D721Med (cell line): ENCODE results near the gene HCFC1R1.

Experiments
- DNase-seq: peaks from one replicate; pipeline ENCODE4 v3.0.0; 2011; ENCODE audit warnings: low spot score; ENCODE audit not compliant: insufficient read length
- FAIRE-seq: peaks from 2 replicates; lab custom pipeline; 2011; peaks lifted over from hg19 to GRCh38; lab: Jason Lieb, UNC
- TF ChIP-seq, protein P1 (sequence below): IDR thresholded peaks from 2 replicates; pipeline ENCODE4 v1.5.1; 2012; ENCODE audit warnings: mild to moderate bottlenecking, control low read depth; ENCODE audit not compliant: insufficient read depth; ENCODE audit errors: missing control alignments

HCFC1R1 gene

DNA sequence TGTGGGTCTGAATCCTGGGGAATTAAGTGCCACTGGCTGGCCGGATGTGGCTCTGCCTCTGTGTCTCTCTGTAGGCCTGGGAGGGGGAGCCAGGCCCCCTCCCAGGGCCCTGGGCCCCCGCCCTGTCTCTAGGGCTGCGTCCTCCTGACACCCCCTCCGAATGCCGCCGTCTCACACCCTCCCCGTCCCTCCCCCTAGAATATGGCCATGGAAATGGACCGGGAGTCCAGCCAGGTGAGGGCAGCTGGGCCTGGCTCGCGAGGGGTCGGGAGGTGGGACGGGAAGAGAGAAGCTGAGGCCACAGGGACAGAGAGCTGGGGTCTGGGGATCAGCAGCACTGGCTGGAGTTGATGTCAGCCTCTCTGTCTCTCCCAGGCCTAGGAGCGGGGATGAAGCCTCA lies 27.4 kb downstream of the HCFC1R1 start:
- DNase-seq: no peak
- FAIRE-seq: no peak
- TF ChIP-seq, protein P1, sequence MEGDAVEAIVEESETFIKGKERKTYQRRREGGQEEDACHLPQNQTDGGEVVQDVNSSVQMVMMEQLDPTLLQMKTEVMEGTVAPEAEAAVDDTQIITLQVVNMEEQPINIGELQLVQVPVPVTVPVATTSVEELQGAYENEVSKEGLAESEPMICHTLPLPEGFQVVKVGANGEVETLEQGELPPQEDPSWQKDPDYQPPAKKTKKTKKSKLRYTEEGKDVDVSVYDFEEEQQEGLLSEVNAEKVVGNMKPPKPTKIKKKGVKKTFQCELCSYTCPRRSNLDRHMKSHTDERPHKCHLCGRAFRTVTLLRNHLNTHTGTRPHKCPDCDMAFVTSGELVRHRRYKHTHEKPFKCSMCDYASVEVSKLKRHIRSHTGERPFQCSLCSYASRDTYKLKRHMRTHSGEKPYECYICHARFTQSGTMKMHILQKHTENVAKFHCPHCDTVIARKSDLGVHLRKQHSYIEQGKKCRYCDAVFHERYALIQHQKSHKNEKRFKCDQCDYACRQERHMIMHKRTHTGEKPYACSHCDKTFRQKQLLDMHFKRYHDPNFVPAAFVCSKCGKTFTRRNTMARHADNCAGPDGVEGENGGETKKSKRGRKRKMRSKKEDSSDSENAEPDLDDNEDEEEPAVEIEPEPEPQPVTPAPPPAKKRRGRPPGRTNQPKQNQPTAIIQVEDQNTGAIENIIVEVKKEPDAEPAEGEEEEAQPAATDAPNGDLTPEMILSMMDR: no peak

DNA sequence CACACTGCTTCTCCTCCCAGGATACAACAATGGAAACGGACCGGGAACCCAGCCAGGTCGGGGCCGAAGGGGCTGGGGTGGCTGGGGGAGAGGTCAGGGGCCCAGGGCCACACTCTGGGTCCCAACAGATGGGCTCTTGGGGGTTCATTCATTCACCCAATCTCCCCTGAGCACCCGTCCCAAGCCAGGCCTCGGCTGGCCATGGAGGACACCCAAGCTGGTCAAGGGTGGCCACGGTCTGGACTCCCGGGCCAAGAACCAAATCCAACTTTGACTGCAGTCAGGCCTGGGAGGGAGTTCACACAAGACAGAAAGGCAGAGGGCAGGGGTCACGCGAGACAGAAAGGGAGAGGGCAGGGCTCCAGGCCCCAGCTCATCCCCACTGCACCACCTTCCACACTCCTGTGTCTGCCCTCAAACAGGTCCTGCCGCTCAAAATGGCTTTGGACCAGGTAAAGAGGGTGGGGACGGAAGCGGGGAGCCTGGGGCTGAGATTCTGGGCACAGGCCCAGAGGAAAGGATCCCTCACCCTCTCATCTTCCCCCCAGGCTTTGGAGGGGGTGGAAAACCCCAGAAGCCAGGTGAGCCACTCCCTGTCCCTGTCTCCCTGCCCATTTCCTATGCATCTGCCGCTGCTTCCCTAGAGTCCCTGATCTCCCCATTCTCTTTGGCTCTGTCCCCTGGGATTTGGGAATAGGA lies 31.2 kb downstream of the HCFC1R1 start:
- TF ChIP-seq, protein P1: no peak
- no peak for FAIRE-seq
- no peak for DNase-seq

DNA sequence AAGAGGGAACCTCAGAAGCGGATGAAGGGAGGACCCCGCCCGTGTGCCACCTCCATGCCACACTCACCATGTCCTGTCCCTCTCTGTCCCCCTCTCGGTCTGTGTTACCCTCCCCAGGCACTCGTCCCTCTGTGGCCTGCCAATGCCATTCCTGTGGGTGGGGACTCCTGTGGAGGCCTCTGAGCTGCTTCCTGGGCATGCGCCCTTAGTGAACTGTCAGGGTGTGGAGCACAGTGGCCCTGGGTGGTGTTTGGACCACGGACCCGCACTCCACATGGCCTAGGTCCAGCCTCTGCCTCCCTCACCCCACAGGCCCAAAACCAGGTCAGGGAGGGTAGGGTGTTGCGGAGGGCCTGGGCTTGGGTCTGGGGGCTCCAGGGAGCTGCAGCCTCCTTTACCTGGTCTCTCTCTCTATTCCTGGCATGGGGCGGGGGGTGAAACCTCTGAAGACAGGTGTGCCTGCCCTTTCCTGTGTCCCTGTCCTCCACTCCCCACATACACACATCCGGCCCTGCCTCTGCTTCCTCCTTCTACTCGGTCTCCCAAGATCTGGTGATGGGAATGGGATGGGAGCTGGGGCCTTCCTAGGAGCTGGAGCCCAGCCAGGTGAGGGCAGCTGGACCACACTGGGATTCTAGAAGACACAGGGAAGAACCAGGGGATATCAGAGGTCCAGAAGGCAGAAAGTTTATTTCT lies 32.0 kb downstream of the HCFC1R1 start:
- FAIRE-seq: no peak
- DNase-seq: no peak
- TF ChIP-seq, protein P1: no peak

DNA sequence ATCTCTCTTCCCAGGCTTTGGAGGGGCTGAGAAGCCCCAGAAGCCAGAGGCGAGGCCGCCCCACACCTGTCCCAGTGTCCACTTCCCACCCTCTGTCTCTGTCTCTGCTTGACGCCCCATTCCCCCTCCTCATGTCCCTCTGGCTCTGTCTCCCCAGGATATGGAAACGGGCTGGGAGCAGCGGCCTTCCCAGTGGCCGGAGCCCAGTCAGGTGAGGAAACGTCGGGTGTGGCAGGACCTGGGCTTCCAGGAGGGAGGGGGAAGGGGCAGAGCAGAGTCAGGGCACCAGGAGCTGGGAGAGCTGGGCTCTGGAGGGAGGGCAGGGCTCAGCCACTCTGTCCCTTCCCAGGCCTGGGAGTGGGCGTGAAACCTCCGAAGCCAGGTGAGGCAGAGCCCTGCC lies 32.9 kb downstream of the HCFC1R1 start:
- TF ChIP-seq, protein P1: no peak
- FAIRE-seq: no peak

DNA sequence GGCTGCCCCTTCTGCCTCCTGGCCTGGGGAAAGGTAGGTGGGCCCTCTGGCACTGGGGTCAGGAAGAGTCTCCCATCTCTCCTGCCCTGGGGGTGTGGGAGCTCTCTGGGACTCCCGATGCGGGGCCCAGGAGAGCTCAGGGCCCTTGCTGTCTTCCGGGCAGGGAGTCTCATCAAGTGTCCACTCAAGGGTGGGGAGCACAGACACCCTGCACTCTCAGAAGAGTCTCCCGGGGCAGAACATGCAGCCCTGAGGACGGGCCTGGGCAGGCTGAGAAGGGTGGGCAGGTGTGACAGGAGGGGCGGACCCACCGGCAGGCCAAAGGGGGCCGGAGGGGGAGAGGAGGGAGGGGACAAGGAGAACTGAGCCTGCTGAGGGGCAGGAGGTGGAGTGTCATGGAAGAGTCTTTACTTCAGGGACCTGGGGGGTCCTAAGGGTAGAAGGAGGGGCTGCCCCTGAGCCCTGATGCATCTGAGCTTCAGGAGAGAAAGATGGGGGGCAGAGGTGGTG lies 35.1 kb downstream of the HCFC1R1 start:
- DNase-seq (no peak), FAIRE-seq (no peak)
- TF ChIP-seq, protein P1: no peak

More for the DNA sequence above, 32.9 kb downstream of the HCFC1R1 start:
- no peak for DNase-seq

DNA sequence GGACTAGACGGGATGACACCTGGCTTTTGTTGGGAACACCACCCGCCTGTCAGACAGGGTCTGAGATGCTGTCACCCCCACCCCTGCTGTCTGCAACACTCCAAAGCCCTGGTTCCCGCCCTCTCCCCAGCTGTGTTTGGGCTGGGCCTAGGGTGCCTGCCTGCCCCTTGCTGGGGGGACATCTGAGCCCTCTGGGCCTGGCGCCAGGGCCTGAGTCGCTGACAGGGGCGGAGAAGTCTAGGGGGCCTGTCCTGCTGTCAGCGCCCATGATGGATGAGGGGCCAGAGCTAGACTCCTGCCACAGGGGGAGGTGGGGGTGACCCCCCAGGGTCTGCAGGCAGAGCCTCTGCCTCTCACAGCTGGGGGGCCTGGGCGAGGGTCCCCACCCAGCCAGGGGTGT lies 35.9 kb downstream of the HCFC1R1 start:
- TF ChIP-seq, protein P1: no peak
- FAIRE-seq: no peak

DNA sequence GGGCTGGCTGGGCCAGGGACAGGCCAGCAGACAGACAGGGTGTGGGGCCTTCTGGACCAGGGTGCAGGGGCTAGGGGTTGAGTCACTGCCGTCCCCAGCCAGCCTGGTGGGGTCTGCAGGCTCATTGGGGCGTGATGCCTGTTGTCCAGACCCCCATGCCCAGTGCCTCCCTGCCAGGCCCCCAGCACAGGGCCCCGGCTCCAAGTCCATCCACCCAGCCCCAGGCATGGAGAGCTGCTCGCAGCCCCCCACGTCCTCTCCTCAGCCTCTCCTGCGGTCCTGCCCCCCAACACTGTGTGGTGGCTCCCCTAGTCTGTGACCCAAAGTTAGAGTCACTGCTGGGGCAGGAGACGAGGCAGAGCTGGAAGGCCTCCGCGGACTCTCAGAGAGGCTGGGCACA lies 36.5 kb downstream of the HCFC1R1 start:
- no peak for FAIRE-seq
- DNase-seq: no peak

More for the DNA sequence above, 35.9 kb downstream of the HCFC1R1 start:
- no peak for DNase-seq

More for the DNA sequence above, 36.5 kb downstream of the HCFC1R1 start:
- TF ChIP-seq, protein P1: no peak
